Measurements from ENCODE around the gene TEX13A.
"Not testable (repeated sequence)": the region's sequence is repeated elsewhere in the genome, so short reads cannot be mapped to it uniquely, and the experiment has no call there.

The TEX13A gene, protein sequence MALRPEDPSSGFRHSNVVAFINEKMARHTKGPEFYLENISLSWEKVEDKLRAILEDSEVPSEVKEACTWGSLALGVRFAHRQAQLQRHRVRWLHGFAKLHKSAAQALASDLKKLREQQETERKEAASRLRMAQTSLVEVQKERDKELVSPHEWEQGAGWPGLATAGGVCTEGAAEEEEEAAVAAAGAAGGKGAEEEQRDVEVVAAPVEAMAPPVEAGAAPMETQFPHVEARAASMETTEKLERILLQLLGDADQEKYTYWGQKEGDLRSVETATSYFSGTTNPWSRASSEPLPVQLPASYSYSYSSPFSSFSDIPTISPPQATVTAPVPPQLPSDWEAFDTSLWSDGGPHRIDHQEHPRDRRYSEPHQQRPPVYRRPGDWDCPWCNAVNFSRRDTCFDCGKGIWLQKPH

DNA sequence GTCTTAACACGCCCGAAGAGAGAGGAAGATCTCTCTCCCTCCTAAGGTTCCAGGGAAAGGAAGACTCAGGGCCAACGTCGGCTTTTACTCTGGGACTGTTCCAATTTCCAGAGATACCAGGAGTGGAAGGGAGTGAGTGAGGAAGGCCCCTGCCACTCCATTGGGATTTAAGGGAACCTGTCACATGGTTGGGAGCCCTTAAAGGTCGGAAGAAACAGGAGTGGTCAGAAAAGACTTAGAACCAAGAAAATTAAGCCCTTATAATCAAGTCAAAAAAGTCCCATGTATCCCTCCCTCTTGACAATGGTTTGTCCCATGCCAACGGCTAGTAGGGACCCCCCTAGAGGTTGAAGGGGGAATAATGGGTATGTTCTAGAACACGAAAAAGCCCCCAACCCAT is at the start of gene TEX13A:
Gene TEX13A (minus strand): TSS at position 59 of the 400 bp plus-strand sequence. CDS start 297 bp downstream, outside the sequence.
- no peak for DNase-seq (ENCODE audit: low spot score)

- DNase-seq (ENCODE audit: low spot score), result no peak
Observed at GRCh38 chrX:105269386-105269785, 48.9 kb upstream of the TEX13A start.

- no peak for DNase-seq (ENCODE audit: low spot score)
Observed at GRCh38 chrX:105267167-105267566, 46.7 kb upstream of the TEX13A start.

DNA sequence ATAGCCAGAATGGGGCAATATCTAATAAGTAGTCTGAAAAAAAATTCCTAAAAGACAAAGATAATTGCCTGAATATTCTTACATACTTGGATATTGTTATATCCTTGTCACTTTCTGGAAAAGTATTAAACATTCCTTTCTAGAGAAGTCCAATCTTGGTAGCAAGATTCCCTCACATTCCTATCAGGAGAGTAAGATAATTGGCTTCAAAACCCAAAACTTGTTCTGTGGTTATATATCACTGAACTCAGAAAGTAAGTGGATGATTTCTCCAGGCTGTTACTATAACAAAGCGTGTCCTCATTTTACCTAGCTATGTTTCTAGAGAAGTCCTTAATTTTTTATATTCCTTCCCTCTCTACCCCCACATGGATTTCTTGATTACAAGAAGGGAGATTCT is 46.0 kb upstream of the TEX13A start:
- DNase-seq (ENCODE audit: low spot score), result no peak

DNA sequence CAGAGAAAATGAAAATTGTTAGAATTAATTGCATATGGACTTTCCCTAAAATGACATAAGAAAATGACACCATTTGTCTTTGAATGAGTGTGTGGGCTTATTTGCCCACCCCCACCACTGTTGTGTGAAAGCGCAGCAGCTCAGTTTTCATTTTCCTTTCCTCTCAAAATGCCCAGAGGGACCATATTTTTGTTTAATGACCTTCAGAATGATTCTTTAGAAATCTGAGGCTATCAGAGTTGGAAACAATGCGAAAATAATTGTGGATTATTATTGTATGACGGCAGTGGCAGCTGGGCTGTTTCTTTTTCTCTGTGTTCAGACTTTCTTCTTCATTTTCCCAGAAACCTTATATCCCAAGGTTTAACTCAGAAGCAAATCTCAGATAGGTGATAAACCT is 44.6 kb upstream of the TEX13A start:
- no peak for DNase-seq (ENCODE audit: low spot score)

GRCh38 chrX:105263801-105264200 is 43.3 kb upstream of the TEX13A start:
- no peak for DNase-seq (ENCODE audit: low spot score)

DNA sequence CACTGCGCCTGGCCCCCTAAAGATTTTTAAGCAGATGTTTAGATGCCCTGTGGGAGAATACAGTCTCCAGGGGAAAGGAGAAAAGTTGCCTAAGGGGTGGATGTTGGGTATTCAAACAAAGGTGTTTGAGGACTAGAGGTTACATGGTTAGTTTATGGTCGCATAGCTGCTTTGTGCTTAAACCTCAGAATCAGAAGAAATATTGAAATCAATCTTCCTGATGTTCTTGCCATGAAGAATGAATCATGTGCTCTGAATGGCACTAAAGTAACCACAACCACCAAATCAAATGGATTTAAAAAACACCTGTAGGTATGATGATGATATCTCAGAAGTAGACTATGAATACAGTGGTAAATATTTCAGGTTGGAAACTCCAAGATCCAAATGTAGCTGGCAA is 42.7 kb upstream of the TEX13A start:
- DNase-seq (ENCODE audit: low spot score), result no peak

GRCh38 chrX:105260291-105261043 is 40.0 kb upstream of the TEX13A start:
- DNase-seq (ENCODE audit: low spot score), result no peak

DNA sequence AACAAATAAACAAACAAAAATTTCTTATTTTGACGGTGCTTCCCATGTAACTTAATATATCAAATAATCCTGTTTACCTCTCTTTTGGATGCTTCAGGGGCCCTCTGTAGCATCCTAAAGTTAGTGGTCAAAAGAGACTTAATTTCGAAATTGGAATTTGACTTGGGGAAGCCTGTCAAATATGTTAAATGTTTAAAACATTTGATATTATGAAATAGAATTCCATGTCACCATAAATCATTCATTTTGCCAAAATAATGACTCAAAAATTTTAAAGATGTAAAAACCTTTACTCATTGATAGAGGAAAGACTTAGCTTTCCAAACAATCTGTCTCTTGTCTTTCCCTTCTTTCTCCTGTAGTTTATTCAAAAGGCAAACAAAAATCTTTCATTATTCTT is 20.6 kb upstream of the TEX13A start:
- DNase-seq (ENCODE audit: low spot score), result no peak

- DNase-seq (ENCODE audit: low spot score), result not testable (repeated sequence)
Observed at GRCh38 chrX:105237407-105237806, 16.9 kb upstream of the TEX13A start.

DNA sequence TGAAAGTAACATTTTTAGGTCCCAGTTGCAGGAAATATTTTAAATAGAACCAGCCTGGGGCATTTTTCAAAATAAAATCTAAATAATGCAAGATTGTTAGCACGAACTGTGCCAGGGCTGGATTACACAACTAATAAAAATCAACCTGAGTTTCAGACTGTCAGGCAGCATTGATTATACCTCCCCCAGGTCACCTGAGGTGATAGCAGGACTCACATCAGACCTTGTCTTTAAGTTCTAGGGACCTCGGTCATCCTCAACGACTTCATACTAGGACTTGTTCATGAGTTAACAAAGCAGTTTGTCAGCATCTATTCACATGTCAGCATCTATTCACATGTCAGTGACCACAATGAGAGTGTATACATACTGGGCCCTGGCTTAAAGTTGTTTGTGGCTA is 8.7 kb upstream of the TEX13A start:
- no peak for DNase-seq (ENCODE audit: low spot score)

GRCh38 chrX:105228602-105229001 is 8.1 kb upstream of the TEX13A start:
- no peak for DNase-seq (ENCODE audit: low spot score)

GRCh38 chrX:105226499-105226898 is 6.0 kb upstream of the TEX13A start:
- no peak for DNase-seq (ENCODE audit: low spot score)

DNA sequence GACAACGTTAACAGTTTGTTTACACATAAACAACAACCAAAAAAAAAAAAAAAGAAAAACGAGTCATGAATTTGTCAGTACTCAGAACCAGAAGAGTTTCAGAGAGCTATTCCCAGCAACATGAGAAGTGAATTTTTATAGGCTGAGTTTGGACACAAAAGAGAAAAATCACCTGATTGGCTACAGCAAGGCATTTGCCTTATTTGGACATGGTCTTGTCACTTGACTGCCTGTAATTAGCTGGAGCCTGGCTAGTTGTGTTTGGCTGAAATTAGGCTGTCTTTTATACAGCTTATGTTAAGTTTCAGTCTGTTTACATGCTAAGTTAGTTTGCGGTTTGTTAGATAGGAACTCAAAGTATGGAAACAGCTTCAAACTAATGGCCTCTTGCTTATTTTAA is 880 bp upstream of the TEX13A start:
- no peak for DNase-seq (ENCODE audit: low spot score)

DNA sequence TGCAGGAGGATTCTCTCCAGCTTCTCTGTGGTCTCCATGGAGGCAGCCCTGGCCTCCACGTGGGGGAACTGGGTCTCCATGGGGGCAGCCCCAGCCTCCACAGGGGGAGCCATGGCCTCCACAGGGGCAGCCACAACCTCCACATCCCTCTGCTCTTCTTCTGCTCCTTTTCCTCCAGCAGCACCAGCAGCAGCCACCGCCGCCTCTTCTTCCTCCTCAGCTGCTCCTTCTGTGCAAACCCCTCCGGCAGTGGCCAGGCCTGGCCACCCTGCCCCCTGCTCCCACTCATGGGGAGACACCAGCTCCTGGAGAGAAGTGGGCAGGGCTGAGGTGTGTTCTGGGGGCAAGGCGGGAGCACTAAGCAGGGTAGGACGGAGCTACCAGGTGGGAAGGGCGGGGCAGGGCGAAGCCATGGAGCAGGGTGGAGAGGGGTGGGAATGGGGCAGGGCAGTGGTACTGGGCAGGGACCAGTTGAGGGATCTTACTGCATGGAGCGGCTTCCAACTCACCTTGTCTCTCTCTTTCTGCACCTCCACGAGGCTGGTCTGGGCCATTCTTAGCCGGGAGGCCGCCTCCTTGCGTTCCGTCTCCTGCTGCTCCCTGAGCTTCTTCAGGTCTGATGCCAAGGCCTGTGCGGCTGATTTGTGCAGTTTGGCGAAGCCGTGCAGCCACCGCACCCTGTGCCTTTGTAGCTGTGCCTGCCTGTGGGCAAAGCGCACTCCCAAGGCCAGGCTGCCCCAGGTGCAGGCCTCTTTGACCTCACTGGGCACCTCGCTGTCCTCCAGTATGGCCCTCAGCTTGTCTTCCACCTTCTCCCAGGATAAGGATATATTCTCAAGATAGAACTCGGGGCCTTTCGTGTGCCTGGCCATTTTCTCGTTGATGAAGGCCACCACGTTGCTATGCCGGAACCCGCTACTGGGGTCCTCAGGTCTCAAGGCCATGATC is 766 bp downstream of the TEX13A start:
- no peak for DNase-seq (ENCODE audit: low spot score)

GRCh38 chrX:105211066-105211575 is 9.4 kb downstream of the TEX13A start:
- DNase-seq (ENCODE audit: low spot score), result no peak

DNA sequence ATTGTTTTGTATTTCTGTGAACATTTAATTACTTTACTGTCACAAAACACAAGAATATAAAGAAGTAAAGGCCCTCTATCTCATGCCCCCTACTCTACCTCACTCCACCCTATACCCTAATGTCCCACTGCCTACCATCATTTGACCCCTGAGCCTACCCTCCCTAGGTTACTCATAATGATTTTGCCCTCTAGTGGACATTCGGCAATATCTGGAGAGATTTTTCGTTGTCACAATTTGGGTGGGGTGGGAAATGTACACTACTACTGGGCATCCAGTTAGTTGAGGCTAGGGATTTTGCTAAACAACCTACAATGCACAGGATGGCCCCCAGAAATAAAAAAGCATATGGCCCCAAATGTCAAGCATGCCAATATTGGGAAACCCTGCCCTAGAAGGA is 10.2 kb downstream of the TEX13A start:
- no peak for DNase-seq (ENCODE audit: low spot score)

- no peak for DNase-seq (ENCODE audit: low spot score)
Observed at GRCh38 chrX:105209406-105209805, 11.1 kb downstream of the TEX13A start.

DNA sequence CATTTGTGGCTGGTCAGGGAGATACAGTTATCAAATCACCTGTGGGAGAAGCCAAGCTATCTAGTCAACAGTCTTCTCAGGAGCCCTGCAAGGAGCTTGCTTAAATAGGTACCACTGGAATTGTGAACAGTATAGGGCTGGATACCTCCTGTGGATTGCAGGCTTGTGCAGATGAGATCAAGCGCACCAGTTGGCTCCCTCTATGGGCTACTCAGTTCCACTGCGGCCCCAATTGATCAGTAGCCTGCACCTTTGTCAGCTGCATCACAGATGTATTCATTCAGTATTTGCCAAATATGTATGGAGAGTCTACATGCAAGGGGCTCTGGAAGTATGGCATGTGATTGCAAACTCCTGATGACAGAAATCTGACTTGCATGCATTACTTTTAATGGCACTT is 28.6 kb downstream of the TEX13A start:
- DNase-seq (ENCODE audit: low spot score), result no peak

DNA sequence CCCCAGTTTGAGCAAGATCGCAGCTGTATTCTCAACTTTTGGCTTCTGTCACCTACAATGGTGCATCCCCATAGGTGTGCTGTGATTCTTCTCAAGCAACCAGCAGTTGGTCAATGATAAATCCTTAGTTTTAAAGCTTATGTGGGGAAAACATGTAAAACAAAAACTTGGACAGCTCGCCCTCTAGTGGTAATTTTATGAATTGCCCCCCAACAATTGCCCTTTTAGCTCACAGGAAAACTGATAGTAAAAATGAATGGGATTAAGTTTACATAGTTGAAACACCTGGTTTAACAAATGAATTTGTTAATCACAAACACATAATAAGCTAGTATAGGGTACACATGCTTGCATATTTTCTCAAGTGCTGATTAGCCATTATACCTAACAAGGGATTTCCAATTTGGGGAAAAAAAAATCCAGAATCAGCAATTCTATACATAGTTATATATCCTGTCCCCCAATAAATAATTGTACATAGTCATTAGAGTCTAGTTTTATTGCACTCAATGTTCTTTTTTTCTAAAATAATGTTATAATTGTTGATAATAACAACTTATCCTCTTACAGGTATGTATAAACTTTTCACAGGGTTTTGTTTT is 30.1 kb downstream of the TEX13A start:
- peak; percentile 5 for DNase-seq (ENCODE audit: low spot score)

GRCh38 chrX:105189093-105189492 is 31.4 kb downstream of the TEX13A start:
- DNase-seq (ENCODE audit: low spot score), result no peak

- DNase-seq (ENCODE audit: low spot score), result no peak
Observed at GRCh38 chrX:105179644-105180043, 40.9 kb downstream of the TEX13A start.
